ENCODE data around the gene GPR12. TPM values are rescaled to one million over a fixed set of nuclear protein-coding genes. Genes with fewer than 3 reads are reported as not detected.

GPR12 gene
- total and polyA plus RNA-seq, 2 of the 4 experiments (the other 2 are of a cell fraction) = not detected

DNA sequence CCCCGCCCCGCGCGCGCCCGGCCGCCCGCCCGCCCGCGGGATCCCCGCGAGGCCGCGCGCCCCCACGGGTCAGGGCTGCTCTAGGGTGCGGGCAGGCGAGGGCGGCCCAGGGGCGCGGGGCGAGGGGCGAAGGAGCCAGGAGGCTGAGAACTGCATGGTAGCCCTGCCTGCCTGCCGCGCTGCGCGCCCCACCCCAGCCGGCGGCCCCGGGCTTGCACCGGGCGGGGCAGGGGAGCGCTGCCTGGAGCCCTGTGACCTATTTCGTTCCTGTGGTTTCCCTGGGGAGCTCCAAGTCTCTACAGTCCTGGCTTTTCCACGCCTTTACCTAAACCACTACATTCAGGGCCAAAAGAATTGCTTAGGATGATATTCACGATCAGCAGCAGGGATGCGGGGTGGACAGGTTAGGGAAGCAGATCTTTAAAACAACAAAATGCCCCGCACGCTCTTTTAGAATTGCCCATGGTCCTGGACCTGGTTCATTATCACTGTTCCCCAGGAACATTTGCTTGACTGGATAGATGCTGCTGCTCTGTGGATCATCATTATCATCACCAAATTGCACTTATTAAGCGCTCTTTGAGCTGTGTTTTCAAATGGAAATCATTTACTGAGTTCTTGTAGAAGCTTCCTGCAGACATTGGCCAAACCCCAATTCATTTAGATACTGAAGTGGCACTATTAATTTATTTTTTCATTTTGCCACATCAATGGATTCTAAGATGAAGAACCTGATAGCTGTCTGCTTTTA lies 421 bp upstream of the GPR12 start:
- H3K27me3 ChIP-seq (ENCODE audit: control insufficient read depth, insufficient read depth, low read length) = peaks cover 43% of the 10 kb centered on the region
- DNase-seq = no peak
- TF ChIP-seq MAZ (IDR thresholded peaks at IDR 0.05; ENCODE audit: borderline replicate concordance, low read depth, low read length) (no peak), CHD1 (IDR thresholded peaks at IDR 0.05; ENCODE audit: low read depth, low read length) (no peak), RCOR1 (IDR thresholded peaks at IDR 0.05; ENCODE audit: insufficient replicate concordance, low read length) (no peak), CEBPB (IDR thresholded peaks at IDR 0.05; ENCODE audit: low read depth, low read length) (no peak), CTCF (conservative IDR thresholded peaks at IDR 0.05; ENCODE audit: low read depth, low read length) (no peak), BHLHE40 (IDR thresholded peaks at IDR 0.05; ENCODE audit: low read depth, low read length) (no peak), SMC3 (IDR thresholded peaks at IDR 0.05; ENCODE audit: low read depth, low read length) (no peak), RAD21 (IDR thresholded peaks at IDR 0.05; ENCODE audit: low read length) (no peak), RFX5 (IDR thresholded peaks at IDR 0.05; ENCODE audit: low read depth, low read length) (no peak), MAFK (IDR thresholded peaks at IDR 0.05; ENCODE audit: low read depth, low read length) (no peak), POLR2A (IDR thresholded peaks at IDR 0.05; ENCODE audit: low read depth, low read length) (no peak), USF2 (IDR thresholded peaks at IDR 0.05; ENCODE audit: low read depth, low read length) (no peak), NFE2L2 (IDR thresholded peaks at IDR 0.05; ENCODE audit: low read depth, low read length) (no peak)
- TF ChIP-seq, protein P1, sequence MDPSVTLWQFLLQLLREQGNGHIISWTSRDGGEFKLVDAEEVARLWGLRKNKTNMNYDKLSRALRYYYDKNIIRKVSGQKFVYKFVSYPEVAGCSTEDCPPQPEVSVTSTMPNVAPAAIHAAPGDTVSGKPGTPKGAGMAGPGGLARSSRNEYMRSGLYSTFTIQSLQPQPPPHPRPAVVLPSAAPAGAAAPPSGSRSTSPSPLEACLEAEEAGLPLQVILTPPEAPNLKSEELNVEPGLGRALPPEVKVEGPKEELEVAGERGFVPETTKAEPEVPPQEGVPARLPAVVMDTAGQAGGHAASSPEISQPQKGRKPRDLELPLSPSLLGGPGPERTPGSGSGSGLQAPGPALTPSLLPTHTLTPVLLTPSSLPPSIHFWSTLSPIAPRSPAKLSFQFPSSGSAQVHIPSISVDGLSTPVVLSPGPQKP (IDR thresholded peaks at IDR 0.05; ENCODE audit: borderline replicate concordance, low read depth, low read length) = no peak
- no peak overlapping the region for H2AK5ac ChIP-seq (ENCODE audit: low read depth, low read length)
- no peak overlapping the region for H2BK15ac ChIP-seq (ENCODE audit: low read depth, low read length)
- H3K4me3 ChIP-seq (ENCODE audit: insufficient read depth, low read depth, low read length) = no peak overlapping the region
- in situ Hi-C loops (cut with MboI; ENCODE audit: low sequenced_read_pairs) = no loop called here
- H3K14ac ChIP-seq (replicated peaks; ENCODE audit: low read depth, low read length) = no peak overlapping the region
- BruUV-seq (replicated peaks) = no TSS peak
- H4K5ac ChIP-seq (ENCODE audit: low read depth, low read length) = no peak overlapping the region
- 20% methylated on average over 5 of the region's 41 CpGs; no CpG with 5 or more reads in 1 of the 2 experiments for WGBS, 2 experiments (ENCODE audit: extremely low coverage in 2 of 2, insufficient read length in 1 of 2)
- H2BK20ac ChIP-seq (ENCODE audit: low read depth, low read length) = no peak overlapping the region
- no peak overlapping the region for H2BK5ac ChIP-seq (ENCODE audit: low read depth, low read length, poor library complexity, severe bottlenecking)
- ChIA-PET POLR2A (ENCODE audit: unreplicated experiment) (no interaction called here), CTCF (no interaction called here)
- no peak overlapping the region for H4K91ac ChIP-seq (ENCODE audit: insufficient read depth, low read depth, low read length)
- no peak overlapping the region for H3K18ac ChIP-seq (ENCODE audit: low read depth, low read length)
- intact Hi-C loops (cut with micrococcal nuclease) = no loop called here
- no peak overlapping the region for H2BK120ac ChIP-seq (ENCODE audit: low read depth, low read length)
- H3K36me3 ChIP-seq (ENCODE audit: control insufficient read depth, insufficient read depth, low read length) = no peaks in the 10 kb centered on the region
- H3K56ac ChIP-seq (ENCODE audit: extremely low read depth, insufficient read depth, low read length) = no peak overlapping the region
- H3K27ac ChIP-seq (ENCODE audit: insufficient read depth, low read length) = no peak overlapping the region
- H3K4me1 ChIP-seq (ENCODE audit: control insufficient read depth, insufficient read depth, low read length) = 0 out of 2 replicates have a peak, but pooled peaks cover 2% of the 10 kb centered on the region
- H3K9me1 ChIP-seq (ENCODE audit: insufficient read depth, low read length) = peaks cover 2% of the 10 kb centered on the region; the same call in 1 of the 2 replicates
- no peaks in the 10 kb centered on the region for H3K9me3 ChIP-seq (ENCODE audit: control insufficient read depth, insufficient read depth, low read length)
- dilution Hi-C loops (cut with HindIII; ENCODE audit: low sequenced_read_pairs, unreplicated experiment) = no loop called here
- no peak overlapping the region for H3K23ac ChIP-seq (ENCODE audit: low read depth, low read length)
- no peak overlapping the region for H4K8ac ChIP-seq (ENCODE audit: low read depth in 2 of 2, low read length in 2 of 2)
- no peak overlapping the region for H3K4ac ChIP-seq (ENCODE audit: low read depth, low read length)
- H3K9ac ChIP-seq (ENCODE audit: low read depth, low read length) = no peak overlapping the region
- ATAC-seq (ENCODE audit: low read depth) = no peak
- no peaks in the 10 kb centered on the region for H3K79me1 ChIP-seq (ENCODE audit: low read depth in 1 of 2, low read length in 2 of 2)
- H2AFZ ChIP-seq (replicated peaks; ENCODE audit: low read length, poor library complexity) = no peak overlapping the region
- H4K20me1 ChIP-seq (ENCODE audit: insufficient read depth, low read length) = no peaks in the 10 kb centered on the region
- H2AK9ac ChIP-seq (replicated peaks; ENCODE audit: low read depth, low read length, poor library complexity) = no peak overlapping the region
- H3K4me2 ChIP-seq (ENCODE audit: low read depth, low read length) = no peak overlapping the region

Measured in IMR-90 (cell line).